Measurements from ENCODE around the gene LRFN2.

LRFN2 gene

GRCh38 chr6:40586369-40587201, 579 bp downstream of the LRFN2 start:
- no peak for DNase-seq (ENCODE audit: low spot score)

GRCh38 chr6:40585651-40586269, 1.4 kb downstream of the LRFN2 start:
- no peak for DNase-seq (ENCODE audit: low spot score)

GRCh38 chr6:40585223-40585622, 1.9 kb downstream of the LRFN2 start:
- no peak for DNase-seq (ENCODE audit: low spot score)

GRCh38 chr6:40584741-40585140, 2.4 kb downstream of the LRFN2 start:
- no peak for DNase-seq (ENCODE audit: low spot score)

GRCh38 chr6:40583709-40584108, 3.5 kb downstream of the LRFN2 start:
- DNase-seq (ENCODE audit: low spot score), result no peak

- DNase-seq (ENCODE audit: low spot score), result no peak
Observed at GRCh38 chr6:40582892-40583291, 4.3 kb downstream of the LRFN2 start.

- no peak for DNase-seq (ENCODE audit: low spot score)
Observed at GRCh38 chr6:40579101-40579500, 8.1 kb downstream of the LRFN2 start.

- no peak for DNase-seq (ENCODE audit: low spot score)
Observed at GRCh38 chr6:40577672-40578071, 9.5 kb downstream of the LRFN2 start.

- DNase-seq (ENCODE audit: low spot score), result no peak
Observed at GRCh38 chr6:40573221-40573620, 13.9 kb downstream of the LRFN2 start.

GRCh38 chr6:40569162-40569910, 17.8 kb downstream of the LRFN2 start:
- no peak for DNase-seq (ENCODE audit: low spot score)

- DNase-seq (ENCODE audit: low spot score), result no peak
Observed at GRCh38 chr6:40568062-40568708, 19.0 kb downstream of the LRFN2 start.

GRCh38 chr6:40563111-40563510, 24.1 kb downstream of the LRFN2 start:
- no peak for DNase-seq (ENCODE audit: low spot score)

GRCh38 chr6:40559056-40559455, 28.1 kb downstream of the LRFN2 start:
- DNase-seq (ENCODE audit: low spot score), result no peak

GRCh38 chr6:40558102-40558501, 29.1 kb downstream of the LRFN2 start:
- no peak for DNase-seq (ENCODE audit: low spot score)

- DNase-seq (ENCODE audit: low spot score), result no peak
Observed at GRCh38 chr6:40556881-40557280, 30.3 kb downstream of the LRFN2 start.

- DNase-seq (ENCODE audit: low spot score), result no peak
Observed at GRCh38 chr6:40556023-40556422, 31.1 kb downstream of the LRFN2 start.

GRCh38 chr6:40555092-40555491, 32.1 kb downstream of the LRFN2 start:
- DNase-seq (ENCODE audit: low spot score), result no peak

- DNase-seq (ENCODE audit: low spot score), result no peak
Observed at GRCh38 chr6:40552941-40553340, 34.2 kb downstream of the LRFN2 start.

- no peak for DNase-seq (ENCODE audit: low spot score)
Observed at GRCh38 chr6:40551966-40552505, 35.1 kb downstream of the LRFN2 start.

GRCh38 chr6:40550202-40551101, 36.7 kb downstream of the LRFN2 start:
- DNase-seq (ENCODE audit: low spot score), result peak; percentile 26

GRCh38 chr6:40545954-40546353, 41.2 kb downstream of the LRFN2 start:
- DNase-seq (ENCODE audit: low spot score), result no peak
